ENCODE measurements around the gene THAP12.

THAP12 gene

DNA sequence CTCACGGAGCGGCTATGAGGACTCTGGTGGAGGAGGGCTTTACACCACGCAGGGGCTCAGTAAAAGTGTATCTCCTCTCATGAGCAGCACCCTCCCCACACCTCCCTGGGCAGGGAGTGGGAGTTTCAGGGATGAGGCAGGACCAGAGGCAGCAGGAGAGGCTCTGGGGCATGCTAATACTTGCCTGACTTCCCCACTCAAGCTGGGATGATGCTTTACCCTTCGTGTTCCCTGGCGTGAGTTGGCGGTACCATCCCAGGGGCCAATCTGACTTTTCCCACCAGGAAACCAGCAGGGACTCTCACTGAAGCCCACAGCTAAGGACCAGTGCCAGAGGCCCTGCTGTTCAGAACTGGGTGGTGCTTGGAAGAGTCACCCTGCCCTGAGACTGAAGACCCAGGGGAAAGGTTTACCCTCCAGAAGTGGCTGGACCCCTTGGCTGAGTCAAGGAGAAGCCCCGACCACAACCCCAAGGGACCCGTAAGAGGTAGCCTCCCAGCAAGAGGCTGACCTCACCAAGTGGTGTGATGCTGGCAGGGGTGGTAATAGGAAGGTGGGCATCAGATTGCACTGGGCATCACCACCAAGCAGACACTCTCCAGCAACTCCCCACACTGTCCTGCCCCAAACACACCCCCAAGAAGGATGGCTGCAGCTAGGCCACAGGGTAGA lies 65.6 kb downstream of the THAP12 start:
- Mint-ChIP-seq H3K27me3 (peaks cover 13% of the 10 kb centered on the region), H3K27ac (no peak overlapping the region), H3K4me1 (no peaks in the 10 kb centered on the region), H3K9me3 (no peaks in the 10 kb centered on the region), H3K36me3 (no peaks in the 10 kb centered on the region), H3K4me3 (no peak overlapping the region)
- ATAC-seq (ENCODE audit: low read depth) (no peak), DNase-seq (ENCODE audit: low spot score in 2 of 2) (no peak)

DNA sequence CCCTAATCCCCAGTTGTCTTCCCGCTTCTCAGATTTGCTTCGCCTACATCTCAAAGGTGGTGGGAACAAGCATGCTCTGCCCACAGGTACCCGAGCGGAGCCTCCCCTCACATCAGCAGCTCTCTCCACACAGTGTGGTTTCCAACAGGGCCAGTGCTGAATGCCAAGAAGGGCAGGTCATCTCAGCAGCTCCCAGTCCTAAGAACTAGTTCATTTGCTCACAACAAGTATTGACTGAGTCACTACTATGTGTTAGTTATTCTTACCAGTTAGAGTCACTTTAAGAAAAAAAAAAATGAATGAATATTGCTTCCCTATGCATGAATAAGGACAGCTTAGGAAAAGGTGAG lies 66.2 kb downstream of the THAP12 start:
- no peaks in the 10 kb centered on the region for H3K9me3 Mint-ChIP-seq
- no peak for DNase-seq (ENCODE audit: low spot score in 2 of 2)
- H3K27me3 Mint-ChIP-seq, result peaks cover 9% of the 10 kb centered on the region
- no peaks in the 10 kb centered on the region for H3K4me1 Mint-ChIP-seq
- no peak for ATAC-seq (ENCODE audit: low read depth)
- H3K36me3 Mint-ChIP-seq, result no peaks in the 10 kb centered on the region
- no peak overlapping the region for H3K4me3 Mint-ChIP-seq
- no peak overlapping the region for H3K27ac Mint-ChIP-seq

DNA sequence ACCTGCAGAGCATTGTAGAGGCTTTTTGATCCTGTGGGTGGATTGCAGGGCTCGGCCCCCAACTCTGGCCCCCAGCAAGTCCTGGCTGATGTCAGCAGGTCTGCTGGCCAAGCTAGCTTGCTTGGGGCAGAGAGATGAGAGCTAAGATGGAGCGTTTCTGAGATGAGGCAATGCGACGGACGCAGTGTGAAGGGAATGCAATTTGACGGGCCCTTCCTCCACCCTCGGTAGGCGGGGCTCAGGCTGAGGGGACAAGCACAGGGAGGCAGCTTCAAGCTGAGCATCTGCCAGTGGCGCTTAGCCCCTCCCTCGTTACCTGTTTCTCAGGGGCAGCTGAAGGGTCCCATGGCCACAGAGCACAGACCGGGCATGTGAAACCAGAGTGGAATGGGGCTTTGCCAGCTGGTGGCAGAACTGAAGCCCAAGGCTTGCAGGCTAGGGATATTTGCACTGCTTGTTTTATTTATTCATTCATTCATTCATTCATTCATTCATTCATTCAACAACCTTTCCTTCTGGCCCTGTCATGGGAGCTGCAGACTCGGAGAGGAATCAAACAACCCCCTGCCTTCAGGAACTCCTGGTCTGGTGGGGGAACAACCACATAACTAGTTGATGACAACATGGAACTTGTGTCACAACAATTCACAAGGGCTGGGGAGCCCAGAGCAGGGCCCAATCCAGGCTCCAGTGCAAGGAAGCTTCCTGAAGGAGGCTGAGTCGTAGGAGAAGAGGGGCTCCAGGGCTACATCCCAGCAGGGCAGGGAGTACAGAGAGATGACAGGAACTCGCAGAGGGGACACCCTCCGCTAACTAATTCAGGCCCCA lies 66.8 kb downstream of the THAP12 start:
- peaks cover 9% of the 10 kb centered on the region for H3K27me3 Mint-ChIP-seq
- H3K4me1 Mint-ChIP-seq, result no peaks in the 10 kb centered on the region
- no peaks in the 10 kb centered on the region for H3K36me3 Mint-ChIP-seq
- no peak overlapping the region for H3K27ac Mint-ChIP-seq
- no peak for ATAC-seq (ENCODE audit: low read depth)
- no peak for DNase-seq (ENCODE audit: low spot score in 2 of 2)
- H3K4me3 Mint-ChIP-seq, result no peak overlapping the region
- no peaks in the 10 kb centered on the region for H3K9me3 Mint-ChIP-seq

DNA sequence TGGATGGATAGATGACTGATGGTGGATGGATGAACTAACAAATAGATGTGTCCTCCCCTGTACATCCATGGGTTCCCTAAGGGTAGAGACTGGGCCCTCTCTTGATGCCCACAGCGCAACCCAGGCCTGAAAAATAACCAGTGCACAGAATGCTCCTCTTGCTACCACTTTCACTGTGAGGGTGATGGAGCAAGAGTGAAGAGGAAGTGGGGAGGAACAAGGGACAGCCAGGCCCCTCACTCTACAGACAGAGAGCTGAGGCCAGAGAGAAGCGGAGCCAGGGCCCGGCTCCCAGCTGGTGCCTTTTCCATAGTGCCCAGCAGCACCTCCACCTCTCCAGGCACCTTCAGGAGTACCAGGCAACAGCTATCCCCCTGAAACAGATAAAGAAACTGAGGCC lies 67.7 kb downstream of the THAP12 start:
- no peaks in the 10 kb centered on the region for H3K9me3 Mint-ChIP-seq
- DNase-seq (ENCODE audit: low spot score in 2 of 2) (no peak), ATAC-seq (ENCODE audit: low read depth) (no peak)
- no peak overlapping the region for H3K4me3 Mint-ChIP-seq
- no peaks in the 10 kb centered on the region for H3K4me1 Mint-ChIP-seq
- peaks cover 9% of the 10 kb centered on the region for H3K27me3 Mint-ChIP-seq
- H3K27ac Mint-ChIP-seq, result no peak overlapping the region
- no peaks in the 10 kb centered on the region for H3K36me3 Mint-ChIP-seq

DNA sequence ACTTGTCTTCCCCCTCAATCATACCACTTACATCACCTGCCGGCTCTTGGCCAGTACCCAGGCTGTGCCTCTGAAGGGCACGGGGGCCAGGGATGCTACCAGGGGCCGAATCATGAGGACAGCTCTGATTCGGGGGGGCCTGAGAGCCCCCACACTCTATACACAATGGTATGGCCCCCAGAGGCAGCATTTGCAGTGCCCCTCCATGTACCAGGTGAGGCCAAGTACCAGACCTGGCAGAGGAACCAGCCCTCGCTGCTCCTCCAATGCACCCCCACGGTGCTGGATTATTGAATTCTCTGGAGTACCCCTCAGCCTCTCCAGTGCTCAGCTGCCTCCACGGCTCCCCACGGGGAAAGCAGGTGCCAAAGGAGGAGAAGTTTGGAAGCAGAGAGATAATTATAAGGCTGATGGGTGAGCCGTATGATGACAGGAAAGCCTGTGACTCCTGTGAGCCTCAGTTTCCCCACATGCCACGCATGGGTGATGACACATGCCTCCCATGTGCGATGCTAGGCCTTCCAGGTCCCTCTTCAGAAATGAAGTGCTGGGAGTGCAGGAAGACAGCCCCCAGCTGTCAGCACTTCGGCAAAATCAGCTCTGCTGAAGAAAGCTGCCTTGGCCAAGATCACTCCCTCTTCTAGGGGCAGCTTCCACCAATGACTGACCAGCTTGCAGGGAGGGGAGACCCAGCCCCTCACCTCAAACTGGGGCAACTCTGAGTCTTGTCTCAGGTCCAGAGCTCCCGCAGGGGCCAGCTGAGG lies 69.9 kb downstream of the THAP12 start:
- no peak overlapping the region for H3K4me3 Mint-ChIP-seq
- no peak for ATAC-seq (ENCODE audit: low read depth)
- peaks cover 3% of the 10 kb centered on the region for H3K4me1 Mint-ChIP-seq
- H3K36me3 Mint-ChIP-seq, result no peaks in the 10 kb centered on the region
- H3K27ac Mint-ChIP-seq, result no peak overlapping the region
- H3K27me3 Mint-ChIP-seq, result peaks cover 6% of the 10 kb centered on the region
- H3K9me3 Mint-ChIP-seq, result no peaks in the 10 kb centered on the region
- DNase-seq (ENCODE audit: low spot score in 2 of 2), result no peak

DNA sequence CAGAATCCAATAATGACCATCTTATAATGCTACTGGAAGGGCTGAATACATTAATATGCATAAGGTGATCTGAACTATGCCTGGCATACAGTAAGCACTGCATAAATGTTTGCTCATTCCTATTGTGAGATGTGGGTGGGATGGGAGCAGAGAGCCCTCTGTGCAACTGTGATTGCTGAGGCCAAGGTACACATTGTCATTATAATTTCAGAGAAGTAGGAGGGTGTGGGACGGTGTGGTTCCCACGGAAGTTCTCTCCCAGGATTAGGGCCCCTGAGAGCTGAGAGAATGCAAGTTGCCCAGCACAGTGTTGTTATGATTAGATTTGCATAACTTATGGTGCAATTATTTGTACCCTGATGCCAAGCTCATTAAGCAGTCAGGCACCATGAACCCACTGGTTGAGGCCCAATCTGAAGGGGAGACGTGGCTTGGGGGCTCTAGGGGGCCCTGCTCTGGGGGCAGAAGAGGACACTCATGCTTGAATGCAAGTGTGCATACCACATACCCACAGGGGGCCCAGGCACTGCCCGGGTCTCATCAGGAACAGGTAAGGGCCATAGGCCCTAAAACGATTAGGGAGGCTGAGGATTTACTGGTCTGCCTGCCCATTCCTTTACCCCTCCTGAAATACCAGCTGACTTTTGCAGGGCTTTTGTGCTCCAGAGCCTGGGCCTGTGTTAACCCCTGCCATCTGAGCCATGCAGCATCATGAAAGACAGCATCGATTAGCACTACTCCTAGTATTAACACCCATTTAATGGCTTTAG lies 72.8 kb downstream of the THAP12 start:
- ATAC-seq (ENCODE audit: low read depth), result no peak
- Mint-ChIP-seq H3K36me3 (no peaks in the 10 kb centered on the region), H3K9me3 (no peaks in the 10 kb centered on the region), H3K4me1 (peaks cover 3% of the 10 kb centered on the region), H3K4me3 (no peak overlapping the region), H3K27me3 (peaks cover 6% of the 10 kb centered on the region), H3K27ac (no peak overlapping the region)
- DNase-seq (ENCODE audit: low spot score in 2 of 2), result no peak

DNA sequence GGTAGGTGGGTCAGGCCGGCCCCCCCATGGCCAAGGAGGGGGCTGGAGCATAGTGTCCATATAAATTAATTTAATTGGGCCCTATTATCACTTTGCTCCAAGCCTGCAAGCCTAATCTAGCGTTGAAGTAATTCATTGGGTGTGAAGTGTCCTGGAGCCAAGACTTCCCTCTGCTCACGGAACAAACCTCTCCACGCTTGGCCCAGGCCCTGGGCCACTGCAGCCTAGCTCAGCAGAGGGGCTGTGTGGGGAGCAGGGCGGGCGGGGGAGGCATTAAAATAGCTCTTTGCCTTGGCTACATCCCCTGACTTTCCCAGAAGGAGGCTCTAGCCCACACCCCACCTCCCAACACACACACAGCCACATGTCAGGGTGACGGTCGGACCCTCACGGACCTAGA lies 73.5 kb downstream of the THAP12 start:
- no peak overlapping the region for H3K27ac Mint-ChIP-seq

DNA sequence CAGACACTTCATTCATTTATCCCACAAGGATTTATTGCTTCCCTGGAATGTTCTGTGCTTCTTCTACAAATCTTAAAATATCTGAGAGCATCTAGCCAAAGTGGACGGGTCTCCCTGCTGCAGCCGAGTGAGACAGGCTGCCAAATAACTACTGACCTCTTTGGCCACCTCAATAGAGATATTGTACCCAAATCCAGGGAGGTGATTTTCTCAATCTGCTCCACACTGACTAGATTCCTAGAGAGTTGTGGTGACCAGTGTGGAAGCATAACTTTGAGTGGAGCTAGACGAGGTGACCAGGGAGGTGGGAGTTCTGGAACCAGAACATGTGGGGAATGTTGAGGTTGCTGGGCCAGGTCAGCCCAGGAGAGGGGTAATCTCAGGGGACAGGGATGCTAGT lies 77.5 kb downstream of the THAP12 start:
- H3K27me3 Mint-ChIP-seq, result peaks cover 19% of the 10 kb centered on the region
- H3K4me1 Mint-ChIP-seq, result peaks cover 3% of the 10 kb centered on the region
- no peaks in the 10 kb centered on the region for H3K9me3 Mint-ChIP-seq
- H3K36me3 Mint-ChIP-seq, result no peaks in the 10 kb centered on the region
- DNase-seq (ENCODE audit: low spot score in 2 of 2) (no peak), ATAC-seq (ENCODE audit: low read depth) (no peak)
- H3K27ac Mint-ChIP-seq, result no peak overlapping the region
- H3K4me3 Mint-ChIP-seq, result no peak overlapping the region

More for the DNA sequence above, 73.5 kb downstream of the THAP12 start:
- H3K4me1 Mint-ChIP-seq, result peaks cover 3% of the 10 kb centered on the region
- no peaks in the 10 kb centered on the region for H3K36me3 Mint-ChIP-seq
- DNase-seq (ENCODE audit: low spot score in 2 of 2) (no peak), ATAC-seq (ENCODE audit: low read depth) (no peak)
- no peaks in the 10 kb centered on the region for H3K9me3 Mint-ChIP-seq
- H3K4me3 Mint-ChIP-seq, result no peak overlapping the region
- H3K27me3 Mint-ChIP-seq, result peaks cover 8% of the 10 kb centered on the region

DNA sequence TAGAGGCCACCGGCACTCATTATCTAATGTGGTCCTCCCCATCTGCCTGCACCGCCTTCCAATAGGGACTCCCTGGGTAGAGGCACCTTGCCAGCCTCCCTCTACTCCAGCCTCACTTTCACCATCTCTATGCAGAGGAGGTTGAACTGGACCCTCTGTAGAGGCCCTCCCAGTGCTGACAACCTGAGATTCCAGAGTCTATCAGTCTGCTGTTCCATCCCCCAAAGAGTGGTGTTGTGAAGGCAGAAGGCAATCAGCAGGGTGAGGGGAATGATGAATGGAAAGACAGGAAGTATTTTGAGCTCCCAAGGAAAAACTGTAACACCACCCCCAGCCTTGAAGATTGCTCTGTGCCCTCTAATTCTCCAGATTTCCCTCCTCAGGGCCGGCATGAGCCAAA lies 77.9 kb downstream of the THAP12 start:
- Mint-ChIP-seq H3K9me3 (no peaks in the 10 kb centered on the region), H3K27ac (no peak overlapping the region), H3K27me3 (peaks cover 19% of the 10 kb centered on the region), H3K4me3 (no peak overlapping the region), H3K36me3 (no peaks in the 10 kb centered on the region), H3K4me1 (peaks cover 2% of the 10 kb centered on the region)
- no peak for ATAC-seq (ENCODE audit: low read depth)
- DNase-seq (ENCODE audit: low spot score in 2 of 2), result no peak

Measured in memory B cell (primary cell).